NCI-H446 (cell line): ENCODE data around the gene OOSP4A.
A peak's percentile ranks its signal among the peaks of the same experiment; 100 is the strongest.

Experiments used
- DNase-seq, 2 experiments: peaks; one replicate each; lab custom pipeline; 2025; lab: John Stamatoyannopoulos, UW

Gene OOSP4A

GRCh38 chr11:59963733-59964132, at the start of gene OOSP4A:
OOSP4A (plus strand) TSS chr11:59964033; CDS start chr11:59964033, 0 bp downstream.
- no peak for DNase-seq

- no peak for DNase-seq
Observed at GRCh38 chr11:59918480-59918879, 45.4 kb upstream of the OOSP4A start.

GRCh38 chr11:59918987-59919589, 44.7 kb upstream of the OOSP4A start:
- DNase-seq, result peak; percentile 8 to 42

GRCh38 chr11:59923813-59924212, 40.0 kb upstream of the OOSP4A start:
- no peak for DNase-seq

- DNase-seq, result no peak
Observed at GRCh38 chr11:59931688-59932087, 32.1 kb upstream of the OOSP4A start.

GRCh38 chr11:59938132-59938531, 25.7 kb upstream of the OOSP4A start, which contains the start of gene OOSP1:
OOSP1 (plus strand) TSS chr11:59938432; CDS start chr11:59938455, 23 bp downstream.
- no peak for DNase-seq

- no peak for DNase-seq
Observed at GRCh38 chr11:59938718-59939117, 25.1 kb upstream of the OOSP4A start.

GRCh38 chr11:59939482-59939881, 24.4 kb upstream of the OOSP4A start:
- no peak for DNase-seq

GRCh38 chr11:59941091-59941490, 22.7 kb upstream of the OOSP4A start:
- no peak for DNase-seq

GRCh38 chr11:59943997-59944714, 19.7 kb upstream of the OOSP4A start:
- peak in 1 of 2 experiments; percentile 26 for DNase-seq

GRCh38 chr11:59944720-59945119, 19.1 kb upstream of the OOSP4A start:
- DNase-seq, result peak; percentile 39 to 77

GRCh38 chr11:59953463-59954218, 10.2 kb upstream of the OOSP4A start:
- DNase-seq, result no peak

- DNase-seq, result no peak
Observed at GRCh38 chr11:59954219-59954847, 9.5 kb upstream of the OOSP4A start.

- DNase-seq, result no peak
Observed at GRCh38 chr11:59957094-59957493, 6.7 kb upstream of the OOSP4A start.

- DNase-seq, result no peak
Observed at GRCh38 chr11:59960502-59961381, 3.1 kb upstream of the OOSP4A start.

GRCh38 chr11:59962107-59962482, 1.7 kb upstream of the OOSP4A start:
- no peak for DNase-seq

GRCh38 chr11:59965424-59965823, 1.6 kb downstream of the OOSP4A start:
- no peak for DNase-seq

- no peak for DNase-seq
Observed at GRCh38 chr11:59966201-59966600, 2.4 kb downstream of the OOSP4A start.

GRCh38 chr11:59967677-59968394, 4.0 kb downstream of the OOSP4A start:
- DNase-seq, result no peak

GRCh38 chr11:59968395-59968783, 4.6 kb downstream of the OOSP4A start:
- DNase-seq, result no peak

GRCh38 chr11:59973097-59973496, 9.3 kb downstream of the OOSP4A start:
- no peak for DNase-seq
